WTC11 (cell line): ENCODE data around the gene FBXO30. TPM values are rescaled to one million over a fixed set of nuclear protein-coding genes. Genes with fewer than 3 reads are reported as not detected.

Experiments used
- ATAC-seq: fragments of 200-7000 bp; cut with Tn5 transposase; 2 replicates; pipeline ENCODE4 v1.10.0; 2021; ENCODE audit warnings: mild to moderate bottlenecking, moderate library complexity
- CTCF ChIA-PET: fragments of 300-600 bp; sonication (Branson Sonifier 250); formaldehyde crosslinking; loops from one replicate; lab custom pipeline; 2021; ENCODE audit warnings: antibody characterized with exemption; lab: Charles Lee
- POLR2A ChIA-PET: fragments of 350-600 bp; sonication (Branson Sonifier 250); formaldehyde crosslinking; loops from one replicate; lab custom pipeline; 2021; ENCODE audit warnings: antibody characterized with exemption; lab: Charles Lee
- DNase-seq: peaks from one replicate; pipeline ENCODE4 v3.0.0; 2021; ENCODE audit warnings: low spot score
- H3K27ac Mint-ChIP-seq: 2 replicates; pipeline ENCODE4 v1.8.0; 2021; ENCODE audit warnings: mixed read lengths
- H3K27me3 Mint-ChIP-seq: 2 replicates; pipeline ENCODE4 v1.8.0; 2021; ENCODE audit warnings: low read depth, mild to moderate bottlenecking, moderate library complexity, mixed read lengths
- H3K36me3 Mint-ChIP-seq: 2 replicates; pipeline ENCODE4 v1.8.0; 2021; ENCODE audit warnings: mixed read lengths
- H3K4me1 Mint-ChIP-seq: 2 replicates; pipeline ENCODE4 v1.8.0; 2022; ENCODE audit warnings: mixed read lengths
- H3K4me3 Mint-ChIP-seq: 2 replicates; pipeline ENCODE4 v1.8.0; 2021; ENCODE audit warnings: mild to moderate bottlenecking, moderate library complexity, mixed read lengths
- H3K9me3 Mint-ChIP-seq: 2 replicates; pipeline ENCODE4 v1.8.0; 2021; ENCODE audit warnings: mixed read lengths
- GABPB1 ChIP-seq: sonication (generic); formaldehyde crosslinking; IDR thresholded peaks from 2 replicates; pipeline ENCODE4 v1.8.1; 2023; ENCODE audit warnings: mild to moderate bottlenecking, missing genetic modification reagents
- GTF2I ChIP-seq: fragments of 250-450 bp; sonication (Bioruptor Pico); conservative IDR thresholded peaks from 2 replicates; pipeline ENCODE4 v1.4.0; 2021; ENCODE audit warnings: mild to moderate bottlenecking
- IRF2 ChIP-seq: sonication (generic); formaldehyde crosslinking; IDR thresholded peaks from 2 replicates; pipeline ENCODE4 v1.8.0; 2022; ENCODE audit warnings: low read depth, missing genetic modification reagents, borderline replicate concordance
- NFATC4 ChIP-seq: fragments of 250-450 bp; sonication (Bioruptor Pico); IDR thresholded peaks from 2 replicates; pipeline ENCODE4 v1.9.0; 2021; ENCODE audit warnings: mild to moderate bottlenecking
- NR1H2 ChIP-seq: sonication (generic); formaldehyde crosslinking; IDR thresholded peaks from 2 replicates; pipeline ENCODE4 v1.9.0; 2021; ENCODE audit warnings: mild to moderate bottlenecking, moderate library complexity, missing genetic modification reagents
- NR3C1 ChIP-seq: sonication (generic); formaldehyde crosslinking; conservative IDR thresholded peaks from 2 replicates; pipeline ENCODE4 v1.8.1; 2023; ENCODE audit warnings: low read depth, mild to moderate bottlenecking, missing genetic modification reagents
- RORB ChIP-seq: fragments of 250-450 bp; sonication (Bioruptor Pico); IDR thresholded peaks from 2 replicates; pipeline ENCODE4 v1.9.0; 2021; ENCODE audit warnings: mild to moderate bottlenecking
- TCF7 ChIP-seq: sonication (generic); formaldehyde crosslinking; IDR thresholded peaks from 2 replicates; pipeline ENCODE4 v1.8.0; 2022; ENCODE audit warnings: mild to moderate bottlenecking, low read depth, missing genetic modification reagents, moderate library complexity
- TP53 ChIP-seq: sonication (generic); formaldehyde crosslinking; IDR thresholded peaks from 2 replicates; pipeline ENCODE4 v1.8.1; 2023; ENCODE audit warnings: mild to moderate bottlenecking, missing genetic modification reagents
- ZBTB21 ChIP-seq: sonication (generic); formaldehyde crosslinking; IDR thresholded peaks from 2 replicates; pipeline ENCODE4 v1.8.1; 2023; ENCODE audit warnings: mild to moderate bottlenecking, missing genetic modification reagents, borderline replicate concordance
- ZNF138 ChIP-seq: sonication (generic); formaldehyde crosslinking; conservative IDR thresholded peaks from 2 replicates; pipeline ENCODE4 v1.8.1; 2022; ENCODE audit warnings: mild to moderate bottlenecking, moderate library complexity, missing genetic modification reagents
- ZNF263 ChIP-seq: sonication (generic); formaldehyde crosslinking; IDR thresholded peaks from 2 replicates; pipeline ENCODE4 v1.8.1; 2022; ENCODE audit warnings: low read depth, mild to moderate bottlenecking, moderate library complexity, missing genetic modification reagents
- ZNF317 ChIP-seq: sonication (generic); formaldehyde crosslinking; IDR thresholded peaks from 2 replicates; pipeline ENCODE4 v1.8.1; 2023; ENCODE audit warnings: low read depth, mild to moderate bottlenecking, moderate library complexity, missing genetic modification reagents, borderline replicate concordance
- ZNF396 ChIP-seq: fragments of 250-450 bp; sonication (Bioruptor Pico); IDR thresholded peaks from 2 replicates; pipeline ENCODE4 v1.8.0; 2021; ENCODE audit warnings: mild to moderate bottlenecking, moderate library complexity, borderline replicate concordance
- ZNF423 ChIP-seq: fragments of 250-450 bp; sonication (Bioruptor Pico); IDR thresholded peaks from 2 replicates; pipeline ENCODE4 v2.1.2; 2022; ENCODE audit warnings: mild to moderate bottlenecking, moderate library complexity
- total RNA-seq: library from RNA; stranded (reverse); gene quantifications from 3 replicates; pipeline ENCODE4 v1.2.3, GENCODE V29; 2021
- TF ChIP-seq, protein P1 (sequence below): sonication (generic); formaldehyde crosslinking; IDR thresholded peaks from 2 replicates; pipeline ENCODE4 v1.8.1; 2023; ENCODE audit warnings: mild to moderate bottlenecking, missing genetic modification reagents, moderate library complexity
- TF ChIP-seq, protein P2 (sequence below): fragments of 250-450 bp; sonication (Bioruptor Pico); IDR thresholded peaks from 2 replicates; pipeline ENCODE4 v1.9.0; 2021; ENCODE audit warnings: mild to moderate bottlenecking, borderline replicate concordance
- TF ChIP-seq, protein P3 (sequence below): fragments of 250-450 bp; sonication (Bioruptor Pico); IDR thresholded peaks from 2 replicates; pipeline ENCODE4 v1.8.0; 2021; ENCODE audit warnings: mild to moderate bottlenecking
- TF ChIP-seq, protein P4 (sequence below): sonication (generic); formaldehyde crosslinking; IDR thresholded peaks from 2 replicates; pipeline ENCODE4 v1.8.0; 2022; ENCODE audit warnings: missing genetic modification reagents
- TF ChIP-seq, protein P5 (sequence below): sonication (generic); formaldehyde crosslinking; IDR thresholded peaks from 2 replicates; pipeline ENCODE4 v1.8.1; 2023; ENCODE audit warnings: mild to moderate bottlenecking, missing genetic modification reagents
- TF ChIP-seq, protein P6 (sequence below): sonication (generic); formaldehyde crosslinking; conservative IDR thresholded peaks from 2 replicates; pipeline ENCODE4 v1.8.1; 2023; ENCODE audit warnings: mild to moderate bottlenecking, low read depth, missing genetic modification reagents, moderate library complexity

Gene FBXO30
- total RNA-seq, 1 experiment from 2014 or later: 11.8 TPM

DNA sequence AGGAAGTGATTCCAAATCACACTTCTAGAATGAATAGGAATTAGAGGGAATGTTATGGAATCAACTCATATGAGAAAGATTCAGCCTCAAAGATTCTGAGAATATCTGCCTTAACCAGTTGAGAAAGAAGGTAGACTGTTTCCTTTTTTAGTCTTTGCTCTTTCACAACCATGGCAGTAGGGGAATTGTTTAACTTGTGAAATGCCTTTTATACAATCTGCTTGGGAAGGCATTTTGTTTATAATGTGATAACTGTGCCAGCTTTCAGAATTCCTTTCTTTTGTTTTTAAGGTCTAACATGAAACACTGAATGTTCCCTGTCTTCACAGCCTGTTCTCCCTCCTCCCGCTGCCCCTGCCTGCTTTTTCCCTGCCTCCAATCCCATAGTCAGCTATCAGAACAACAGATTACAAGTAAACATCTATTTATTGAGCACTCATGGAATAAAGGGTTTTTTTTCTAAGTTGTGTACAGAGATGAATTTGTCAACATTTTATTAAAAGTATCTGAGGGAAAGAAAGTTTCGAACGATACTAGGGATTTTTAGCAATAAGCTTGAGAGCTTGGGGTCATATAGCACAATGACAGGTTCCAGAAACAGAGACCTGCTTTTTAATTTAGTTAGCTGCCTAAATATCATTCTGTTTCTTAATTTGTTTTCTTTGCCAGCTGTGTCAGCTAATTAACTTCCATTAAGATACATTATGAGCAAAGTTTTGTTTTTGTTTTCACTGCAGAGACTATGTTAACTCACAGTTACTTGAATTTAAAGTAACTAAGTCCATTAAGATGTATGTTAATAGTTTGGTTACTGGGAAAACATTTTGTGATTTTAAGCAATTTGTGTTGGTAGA is 28.3 kb upstream of the FBXO30 start:
- H3K27me3 Mint-ChIP-seq: no peaks in the 10 kb centered on the region
- TF ChIP-seq ZBTB21 (CRISPR knock-in tag) (no peak), IRF2 (no peak), TCF7 (CRISPR knock-in tag) (no peak), GTF2I (no peak), ZNF396 (CRISPR knock-in tag) (no peak), ZNF263 (CRISPR knock-in tag) (no peak)
- TF ChIP-seq, protein P1, sequence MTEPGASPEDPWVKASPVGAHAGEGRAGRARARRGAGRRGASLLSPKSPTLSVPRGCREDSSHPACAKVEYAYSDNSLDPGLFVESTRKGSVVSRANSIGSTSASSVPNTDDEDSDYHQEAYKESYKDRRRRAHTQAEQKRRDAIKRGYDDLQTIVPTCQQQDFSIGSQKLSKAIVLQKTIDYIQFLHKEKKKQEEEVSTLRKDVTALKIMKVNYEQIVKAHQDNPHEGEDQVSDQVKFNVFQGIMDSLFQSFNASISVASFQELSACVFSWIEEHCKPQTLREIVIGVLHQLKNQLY (CRISPR knock-in tag): no peak
- TF ChIP-seq, protein P2, sequence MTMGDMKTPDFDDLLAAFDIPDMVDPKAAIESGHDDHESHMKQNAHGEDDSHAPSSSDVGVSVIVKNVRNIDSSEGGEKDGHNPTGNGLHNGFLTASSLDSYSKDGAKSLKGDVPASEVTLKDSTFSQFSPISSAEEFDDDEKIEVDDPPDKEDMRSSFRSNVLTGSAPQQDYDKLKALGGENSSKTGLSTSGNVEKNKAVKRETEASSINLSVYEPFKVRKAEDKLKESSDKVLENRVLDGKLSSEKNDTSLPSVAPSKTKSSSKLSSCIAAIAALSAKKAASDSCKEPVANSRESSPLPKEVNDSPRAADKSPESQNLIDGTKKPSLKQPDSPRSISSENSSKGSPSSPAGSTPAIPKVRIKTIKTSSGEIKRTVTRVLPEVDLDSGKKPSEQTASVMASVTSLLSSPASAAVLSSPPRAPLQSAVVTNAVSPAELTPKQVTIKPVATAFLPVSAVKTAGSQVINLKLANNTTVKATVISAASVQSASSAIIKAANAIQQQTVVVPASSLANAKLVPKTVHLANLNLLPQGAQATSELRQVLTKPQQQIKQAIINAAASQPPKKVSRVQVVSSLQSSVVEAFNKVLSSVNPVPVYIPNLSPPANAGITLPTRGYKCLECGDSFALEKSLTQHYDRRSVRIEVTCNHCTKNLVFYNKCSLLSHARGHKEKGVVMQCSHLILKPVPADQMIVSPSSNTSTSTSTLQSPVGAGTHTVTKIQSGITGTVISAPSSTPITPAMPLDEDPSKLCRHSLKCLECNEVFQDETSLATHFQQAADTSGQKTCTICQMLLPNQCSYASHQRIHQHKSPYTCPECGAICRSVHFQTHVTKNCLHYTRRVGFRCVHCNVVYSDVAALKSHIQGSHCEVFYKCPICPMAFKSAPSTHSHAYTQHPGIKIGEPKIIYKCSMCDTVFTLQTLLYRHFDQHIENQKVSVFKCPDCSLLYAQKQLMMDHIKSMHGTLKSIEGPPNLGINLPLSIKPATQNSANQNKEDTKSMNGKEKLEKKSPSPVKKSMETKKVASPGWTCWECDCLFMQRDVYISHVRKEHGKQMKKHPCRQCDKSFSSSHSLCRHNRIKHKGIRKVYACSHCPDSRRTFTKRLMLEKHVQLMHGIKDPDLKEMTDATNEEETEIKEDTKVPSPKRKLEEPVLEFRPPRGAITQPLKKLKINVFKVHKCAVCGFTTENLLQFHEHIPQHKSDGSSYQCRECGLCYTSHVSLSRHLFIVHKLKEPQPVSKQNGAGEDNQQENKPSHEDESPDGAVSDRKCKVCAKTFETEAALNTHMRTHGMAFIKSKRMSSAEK (CRISPR knock-in tag): no peak
- TF ChIP-seq, protein P3, sequence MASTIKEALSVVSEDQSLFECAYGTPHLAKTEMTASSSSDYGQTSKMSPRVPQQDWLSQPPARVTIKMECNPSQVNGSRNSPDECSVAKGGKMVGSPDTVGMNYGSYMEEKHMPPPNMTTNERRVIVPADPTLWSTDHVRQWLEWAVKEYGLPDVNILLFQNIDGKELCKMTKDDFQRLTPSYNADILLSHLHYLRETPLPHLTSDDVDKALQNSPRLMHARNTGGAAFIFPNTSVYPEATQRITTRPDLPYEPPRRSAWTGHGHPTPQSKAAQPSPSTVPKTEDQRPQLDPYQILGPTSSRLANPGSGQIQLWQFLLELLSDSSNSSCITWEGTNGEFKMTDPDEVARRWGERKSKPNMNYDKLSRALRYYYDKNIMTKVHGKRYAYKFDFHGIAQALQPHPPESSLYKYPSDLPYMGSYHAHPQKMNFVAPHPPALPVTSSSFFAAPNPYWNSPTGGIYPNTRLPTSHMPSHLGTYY (CRISPR knock-in tag): no peak
- TF ChIP-seq, protein P4, sequence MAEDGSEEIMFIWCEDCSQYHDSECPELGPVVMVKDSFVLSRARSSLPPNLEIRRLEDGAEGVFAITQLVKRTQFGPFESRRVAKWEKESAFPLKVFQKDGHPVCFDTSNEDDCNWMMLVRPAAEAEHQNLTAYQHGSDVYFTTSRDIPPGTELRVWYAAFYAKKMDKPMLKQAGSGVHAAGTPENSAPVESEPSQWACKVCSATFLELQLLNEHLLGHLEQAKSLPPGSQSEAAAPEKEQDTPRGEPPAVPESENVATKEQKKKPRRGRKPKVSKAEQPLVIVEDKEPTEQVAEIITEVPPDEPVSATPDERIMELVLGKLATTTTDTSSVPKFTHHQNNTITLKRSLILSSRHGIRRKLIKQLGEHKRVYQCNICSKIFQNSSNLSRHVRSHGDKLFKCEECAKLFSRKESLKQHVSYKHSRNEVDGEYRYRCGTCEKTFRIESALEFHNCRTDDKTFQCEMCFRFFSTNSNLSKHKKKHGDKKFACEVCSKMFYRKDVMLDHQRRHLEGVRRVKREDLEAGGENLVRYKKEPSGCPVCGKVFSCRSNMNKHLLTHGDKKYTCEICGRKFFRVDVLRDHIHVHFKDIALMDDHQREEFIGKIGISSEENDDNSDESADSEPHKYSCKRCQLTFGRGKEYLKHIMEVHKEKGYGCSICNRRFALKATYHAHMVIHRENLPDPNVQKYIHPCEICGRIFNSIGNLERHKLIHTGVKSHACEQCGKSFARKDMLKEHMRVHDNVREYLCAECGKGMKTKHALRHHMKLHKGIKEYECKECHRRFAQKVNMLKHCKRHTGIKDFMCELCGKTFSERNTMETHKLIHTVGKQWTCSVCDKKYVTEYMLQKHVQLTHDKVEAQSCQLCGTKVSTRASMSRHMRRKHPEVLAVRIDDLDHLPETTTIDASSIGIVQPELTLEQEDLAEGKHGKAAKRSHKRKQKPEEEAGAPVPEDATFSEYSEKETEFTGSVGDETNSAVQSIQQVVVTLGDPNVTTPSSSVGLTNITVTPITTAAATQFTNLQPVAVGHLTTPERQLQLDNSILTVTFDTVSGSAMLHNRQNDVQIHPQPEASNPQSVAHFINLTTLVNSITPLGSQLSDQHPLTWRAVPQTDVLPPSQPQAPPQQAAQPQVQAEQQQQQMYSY (CRISPR knock-in tag): no peak
- H3K4me3 Mint-ChIP-seq: no peak overlapping the region
- H3K4me1 Mint-ChIP-seq: peaks cover 6% of the 10 kb centered on the region; the same call in 1 of the 2 replicates
- DNase-seq: no peak
- CTCF ChIA-PET: no interaction called here
- POLR2A ChIA-PET: no interaction called here
- no peaks in the 10 kb centered on the region for H3K9me3 Mint-ChIP-seq
- no peak overlapping the region for H3K27ac Mint-ChIP-seq
- no peaks in the 10 kb centered on the region for H3K36me3 Mint-ChIP-seq
- ATAC-seq: no peak

DNA sequence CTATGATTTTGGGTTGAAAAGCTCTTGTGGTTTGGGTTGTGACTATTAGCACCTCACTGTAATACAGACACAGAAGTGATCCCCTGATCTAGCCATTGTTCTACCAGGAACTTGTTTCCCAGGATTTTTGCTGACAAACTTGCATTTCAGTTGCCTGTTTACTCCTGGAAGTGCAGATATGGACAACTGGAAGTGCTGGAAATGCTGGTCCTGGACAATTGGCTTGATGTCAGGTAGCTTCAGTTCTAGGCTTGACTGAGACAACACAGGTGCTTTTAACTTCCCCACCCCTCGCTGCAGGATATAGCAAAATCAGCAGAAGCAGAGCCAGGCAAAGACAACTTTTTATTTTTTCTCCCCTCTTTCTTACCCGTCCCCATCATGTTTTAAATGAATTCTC is 27.1 kb upstream of the FBXO30 start:
- CTCF ChIA-PET: no interaction called here
- DNase-seq (no peak), ATAC-seq (no peak)
- peaks cover 9% of the 10 kb centered on the region for H3K4me1 Mint-ChIP-seq
- no peaks in the 10 kb centered on the region for H3K27me3 Mint-ChIP-seq
- TF ChIP-seq, protein P5, sequence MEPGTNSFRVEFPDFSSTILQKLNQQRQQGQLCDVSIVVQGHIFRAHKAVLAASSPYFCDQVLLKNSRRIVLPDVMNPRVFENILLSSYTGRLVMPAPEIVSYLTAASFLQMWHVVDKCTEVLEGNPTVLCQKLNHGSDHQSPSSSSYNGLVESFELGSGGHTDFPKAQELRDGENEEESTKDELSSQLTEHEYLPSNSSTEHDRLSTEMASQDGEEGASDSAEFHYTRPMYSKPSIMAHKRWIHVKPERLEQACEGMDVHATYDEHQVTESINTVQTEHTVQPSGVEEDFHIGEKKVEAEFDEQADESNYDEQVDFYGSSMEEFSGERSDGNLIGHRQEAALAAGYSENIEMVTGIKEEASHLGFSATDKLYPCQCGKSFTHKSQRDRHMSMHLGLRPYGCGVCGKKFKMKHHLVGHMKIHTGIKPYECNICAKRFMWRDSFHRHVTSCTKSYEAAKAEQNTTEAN (CRISPR knock-in tag): no peak
- TF ChIP-seq RORB (CRISPR knock-in tag) (no peak), TP53 (CRISPR knock-in tag) (no peak), NR1H2 (CRISPR knock-in tag) (no peak), ZNF138 (CRISPR knock-in tag) (no peak), ZNF423 (CRISPR knock-in tag) (no peak), GABPB1 (CRISPR knock-in tag) (no peak), ZNF317 (CRISPR knock-in tag) (no peak), NR3C1 (CRISPR knock-in tag) (no peak), NFATC4 (CRISPR knock-in tag) (no peak)
- TF ChIP-seq, protein P6, sequence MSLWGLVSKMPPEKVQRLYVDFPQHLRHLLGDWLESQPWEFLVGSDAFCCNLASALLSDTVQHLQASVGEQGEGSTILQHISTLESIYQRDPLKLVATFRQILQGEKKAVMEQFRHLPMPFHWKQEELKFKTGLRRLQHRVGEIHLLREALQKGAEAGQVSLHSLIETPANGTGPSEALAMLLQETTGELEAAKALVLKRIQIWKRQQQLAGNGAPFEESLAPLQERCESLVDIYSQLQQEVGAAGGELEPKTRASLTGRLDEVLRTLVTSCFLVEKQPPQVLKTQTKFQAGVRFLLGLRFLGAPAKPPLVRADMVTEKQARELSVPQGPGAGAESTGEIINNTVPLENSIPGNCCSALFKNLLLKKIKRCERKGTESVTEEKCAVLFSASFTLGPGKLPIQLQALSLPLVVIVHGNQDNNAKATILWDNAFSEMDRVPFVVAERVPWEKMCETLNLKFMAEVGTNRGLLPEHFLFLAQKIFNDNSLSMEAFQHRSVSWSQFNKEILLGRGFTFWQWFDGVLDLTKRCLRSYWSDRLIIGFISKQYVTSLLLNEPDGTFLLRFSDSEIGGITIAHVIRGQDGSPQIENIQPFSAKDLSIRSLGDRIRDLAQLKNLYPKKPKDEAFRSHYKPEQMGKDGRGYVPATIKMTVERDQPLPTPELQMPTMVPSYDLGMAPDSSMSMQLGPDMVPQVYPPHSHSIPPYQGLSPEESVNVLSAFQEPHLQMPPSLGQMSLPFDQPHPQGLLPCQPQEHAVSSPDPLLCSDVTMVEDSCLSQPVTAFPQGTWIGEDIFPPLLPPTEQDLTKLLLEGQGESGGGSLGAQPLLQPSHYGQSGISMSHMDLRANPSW (CRISPR knock-in tag): no peak
- no peak overlapping the region for H3K27ac Mint-ChIP-seq
- POLR2A ChIA-PET: no interaction called here
- H3K36me3 Mint-ChIP-seq: no peaks in the 10 kb centered on the region
- H3K9me3 Mint-ChIP-seq: no peaks in the 10 kb centered on the region
- no peak overlapping the region for H3K4me3 Mint-ChIP-seq
